ENCODE measurements around the gene TEP1. TPM values are rescaled to one million over a fixed set of nuclear protein-coding genes. Genes with fewer than 3 reads are reported as not detected.

Gene TEP1
- total RNA-seq, 1 donor from 2014 or later: 28.5 TPM

DNA sequence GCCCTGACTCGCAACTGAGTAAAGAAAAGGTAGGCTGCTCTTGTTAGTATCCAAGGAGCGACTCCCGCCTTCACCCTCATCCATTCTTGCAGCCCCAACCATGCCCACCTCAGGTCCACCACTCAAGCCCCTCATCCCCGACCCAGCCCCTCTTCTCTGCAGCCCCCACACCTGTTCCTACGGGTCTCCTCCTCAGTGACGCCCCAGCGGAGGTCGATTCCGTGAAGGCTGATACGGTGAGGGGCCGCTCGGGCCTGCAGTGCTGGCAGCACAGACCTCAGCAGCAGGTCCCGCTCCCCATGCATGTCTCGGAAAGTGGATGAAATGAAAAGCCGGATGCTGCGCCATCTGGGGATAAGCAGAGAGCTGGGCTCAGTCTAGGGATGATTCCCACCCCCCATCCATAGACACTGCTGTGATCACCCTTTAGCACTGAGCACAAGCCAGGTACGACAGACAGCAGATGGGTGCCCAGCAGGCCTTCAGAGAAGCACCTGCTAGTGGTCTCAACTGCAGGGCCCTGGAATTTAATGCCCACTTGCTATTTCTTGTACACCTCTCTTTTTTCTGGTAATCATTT, 26.9 kb downstream of the TEP1 start:
- no peak overlapping the region for H3K4me3 Mint-ChIP-seq (ENCODE audit: low read depth)
- no peaks in the 10 kb centered on the region for H3K27me3 Mint-ChIP-seq
- DNase-seq (ENCODE audit: low spot score, unreplicated experiment): no peak
- TF ChIP-seq CTCF (IDR thresholded peaks at IDR 0.05; ENCODE audit: unreplicated experiment): no peak
- no peak overlapping the region for H3K27ac Mint-ChIP-seq
- H3K9me3 Mint-ChIP-seq (ENCODE audit: low read depth): no peaks in the 10 kb centered on the region
- peaks cover 16% of the 10 kb centered on the region for H3K36me3 Mint-ChIP-seq (ENCODE audit: insufficient read depth)
- no peaks in the 10 kb centered on the region for H3K4me1 Mint-ChIP-seq (ENCODE audit: low read depth)

DNA sequence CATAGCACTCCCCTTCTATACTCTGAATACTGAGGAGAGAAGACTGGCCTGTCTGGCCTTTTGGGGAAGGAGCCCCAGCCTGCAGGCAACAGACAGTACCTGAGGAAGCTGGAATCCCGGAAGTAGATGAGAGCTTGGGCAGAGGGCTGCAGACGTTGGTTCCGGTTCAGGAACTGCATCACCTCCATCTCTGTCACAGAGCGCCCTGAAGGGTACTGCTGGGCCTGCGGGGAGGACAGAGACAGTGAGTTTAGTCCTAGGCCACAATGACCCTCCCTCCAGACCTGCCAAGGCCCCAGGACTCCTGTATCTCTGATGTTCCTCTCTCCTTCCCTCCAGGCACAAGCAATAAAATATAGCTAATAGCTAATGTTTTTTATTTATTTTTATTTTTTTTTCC, 28.4 kb downstream of the TEP1 start:
- H3K27me3 Mint-ChIP-seq: no peaks in the 10 kb centered on the region
- no peak overlapping the region for H3K27ac Mint-ChIP-seq
- peaks cover 19% of the 10 kb centered on the region for H3K36me3 Mint-ChIP-seq (ENCODE audit: insufficient read depth)
- no peak for TF ChIP-seq CTCF (IDR thresholded peaks at IDR 0.05; ENCODE audit: unreplicated experiment)
- peaks cover 3% of the 10 kb centered on the region for H3K4me1 Mint-ChIP-seq (ENCODE audit: low read depth)
- no peak overlapping the region for H3K4me3 Mint-ChIP-seq (ENCODE audit: low read depth)
- no peaks in the 10 kb centered on the region for H3K9me3 Mint-ChIP-seq (ENCODE audit: low read depth)
- DNase-seq (ENCODE audit: low spot score, unreplicated experiment): no peak

- Mint-ChIP-seq H3K27me3 (no peaks in the 10 kb centered on the region), H3K36me3 (ENCODE audit: insufficient read depth) (peaks cover 18% of the 10 kb centered on the region), H3K9me3 (ENCODE audit: low read depth) (no peaks in the 10 kb centered on the region), H3K4me3 (ENCODE audit: low read depth) (no peak overlapping the region), H3K27ac (no peak overlapping the region), H3K4me1 (ENCODE audit: low read depth) (peaks cover 9% of the 10 kb centered on the region)
- DNase-seq (ENCODE audit: low spot score, unreplicated experiment): no peak
- no peak for TF ChIP-seq CTCF (IDR thresholded peaks at IDR 0.05; ENCODE audit: unreplicated experiment)
Measured at GRCh38 chr14:20384321-20384720, 29.0 kb downstream of the TEP1 start.

- H3K4me1 Mint-ChIP-seq (ENCODE audit: low read depth): peaks cover 12% of the 10 kb centered on the region
- H3K27me3 Mint-ChIP-seq: no peaks in the 10 kb centered on the region
- TF ChIP-seq CTCF (IDR thresholded peaks at IDR 0.05; ENCODE audit: unreplicated experiment): no peak
- H3K36me3 Mint-ChIP-seq (ENCODE audit: insufficient read depth): peaks cover 18% of the 10 kb centered on the region
- no peaks in the 10 kb centered on the region for H3K9me3 Mint-ChIP-seq (ENCODE audit: low read depth)
- no peak for DNase-seq (ENCODE audit: low spot score, unreplicated experiment)
- H3K4me3 Mint-ChIP-seq (ENCODE audit: low read depth): no peak overlapping the region
- H3K27ac Mint-ChIP-seq: no peak overlapping the region
Measured at GRCh38 chr14:20383636-20384035, 29.7 kb downstream of the TEP1 start.

- peaks cover 12% of the 10 kb centered on the region for H3K4me1 Mint-ChIP-seq (ENCODE audit: low read depth)
- H3K36me3 Mint-ChIP-seq (ENCODE audit: insufficient read depth): peaks cover 18% of the 10 kb centered on the region
- no peak overlapping the region for H3K27ac Mint-ChIP-seq
- no peak for TF ChIP-seq CTCF (IDR thresholded peaks at IDR 0.05; ENCODE audit: unreplicated experiment)
- H3K4me3 Mint-ChIP-seq (ENCODE audit: low read depth): no peak overlapping the region
- H3K27me3 Mint-ChIP-seq: no peaks in the 10 kb centered on the region
- DNase-seq (ENCODE audit: low spot score, unreplicated experiment): no peak
- H3K9me3 Mint-ChIP-seq (ENCODE audit: low read depth): no peaks in the 10 kb centered on the region
Measured at GRCh38 chr14:20383032-20383431, 30.3 kb downstream of the TEP1 start.
